ENCODE data around the gene MAPKAP1. TPM values are rescaled to one million over a fixed set of nuclear protein-coding genes. Genes with fewer than 3 reads are reported as not detected.

Gene MAPKAP1
- polyA plus RNA-seq, 1 donor (not counting 4 experiments of a cell fraction or from before 2014, with no cell fraction given), result 129 TPM

DNA sequence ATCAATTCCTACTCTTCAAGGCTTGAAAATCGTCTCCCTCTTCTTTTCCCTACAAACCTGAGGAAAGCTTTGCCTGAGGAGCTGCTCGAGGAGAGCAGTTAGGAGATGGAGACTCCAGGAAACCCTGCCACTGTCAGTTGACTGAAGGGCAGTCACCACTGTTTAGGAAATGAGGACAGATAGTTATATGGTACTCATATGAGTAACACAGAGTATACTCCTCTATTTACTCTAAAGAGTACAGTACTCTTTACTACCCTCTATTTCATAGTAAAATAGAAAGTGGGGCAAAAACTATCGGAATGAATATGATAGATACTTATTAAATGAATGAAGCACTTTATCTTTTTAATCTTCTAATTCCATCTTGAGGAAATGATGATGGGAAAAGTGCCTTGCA is 115.8 kb downstream of the MAPKAP1 start:
- Histone ChIP-seq H4K20me1 (ENCODE audit: control insufficient read depth, extremely low read depth, insufficient read depth, low read length) (no peaks in the 10 kb centered on the region), H3K36me3 (ENCODE audit: control insufficient read depth in 2 of 2, extremely low read depth in 1 of 2, insufficient read depth in 2 of 2, low read length in 2 of 2) (peaks cover 0 to 11% of the 10 kb centered on the region in 2 experiments)
- dilution Hi-C loops (cut with MboI; ENCODE audit: extremely low pct_ligation_motif_present, low sequenced_read_pairs), result no loop called here

DNA sequence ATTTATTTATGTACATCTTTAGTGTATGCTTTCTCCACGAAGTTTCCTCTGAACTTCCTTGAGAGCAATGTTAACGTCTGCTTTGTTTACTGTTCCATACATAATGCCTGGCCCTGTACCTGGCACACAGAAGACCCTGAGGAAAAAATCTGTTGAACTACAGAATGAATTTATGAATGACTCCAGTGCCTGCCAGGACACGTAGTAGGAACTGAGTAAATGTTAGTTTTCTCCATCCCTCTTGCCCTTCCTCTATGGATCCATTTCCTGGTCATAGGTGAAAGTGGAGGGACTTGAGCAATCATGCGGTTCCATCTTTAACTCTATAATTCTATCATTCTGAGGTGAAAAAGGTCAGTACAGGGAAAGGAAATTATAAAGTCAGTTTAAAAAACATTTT is 117.7 kb downstream of the MAPKAP1 start:
- no peaks in the 10 kb centered on the region for H3K27me3 ChIP-seq (ENCODE audit: control insufficient read depth, extremely low read depth, insufficient read depth, low read length)
- peaks cover 8% of the 10 kb centered on the region for H3K9me1 ChIP-seq (ENCODE audit: control insufficient read depth, extremely low read depth, insufficient read depth, low read length)
- H3K4me2 ChIP-seq (ENCODE audit: control insufficient read depth, extremely low read depth, insufficient read depth, low read depth, low read length), result no peak overlapping the region
- H3K9ac ChIP-seq (ENCODE audit: control insufficient read depth, extremely low read depth, insufficient read depth, low read length), result no peak overlapping the region
- TF ChIP-seq, protein P1, sequence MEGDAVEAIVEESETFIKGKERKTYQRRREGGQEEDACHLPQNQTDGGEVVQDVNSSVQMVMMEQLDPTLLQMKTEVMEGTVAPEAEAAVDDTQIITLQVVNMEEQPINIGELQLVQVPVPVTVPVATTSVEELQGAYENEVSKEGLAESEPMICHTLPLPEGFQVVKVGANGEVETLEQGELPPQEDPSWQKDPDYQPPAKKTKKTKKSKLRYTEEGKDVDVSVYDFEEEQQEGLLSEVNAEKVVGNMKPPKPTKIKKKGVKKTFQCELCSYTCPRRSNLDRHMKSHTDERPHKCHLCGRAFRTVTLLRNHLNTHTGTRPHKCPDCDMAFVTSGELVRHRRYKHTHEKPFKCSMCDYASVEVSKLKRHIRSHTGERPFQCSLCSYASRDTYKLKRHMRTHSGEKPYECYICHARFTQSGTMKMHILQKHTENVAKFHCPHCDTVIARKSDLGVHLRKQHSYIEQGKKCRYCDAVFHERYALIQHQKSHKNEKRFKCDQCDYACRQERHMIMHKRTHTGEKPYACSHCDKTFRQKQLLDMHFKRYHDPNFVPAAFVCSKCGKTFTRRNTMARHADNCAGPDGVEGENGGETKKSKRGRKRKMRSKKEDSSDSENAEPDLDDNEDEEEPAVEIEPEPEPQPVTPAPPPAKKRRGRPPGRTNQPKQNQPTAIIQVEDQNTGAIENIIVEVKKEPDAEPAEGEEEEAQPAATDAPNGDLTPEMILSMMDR (optimal IDR thresholded peaks at IDR 0.05 in 1 of 3, IDR thresholded peaks at IDR 0.05 in 1 of 3, conservative IDR thresholded peaks at IDR 0.05 in 1 of 3; ENCODE audit: extremely low read depth in 1 of 3, insufficient read depth in 2 of 3, low read length in 3 of 3), result no peak
- TF ChIP-seq EZH2 (IDR thresholded peaks at IDR 0.05; ENCODE audit: low read length), result no peak
- FAIRE-seq, result no peak
- peaks cover 70% of the 10 kb centered on the region for H3K79me2 ChIP-seq (ENCODE audit: control insufficient read depth, insufficient read depth, low read length)
- H4K20me1 ChIP-seq (ENCODE audit: control insufficient read depth, extremely low read depth, insufficient read depth, low read length), result no peaks in the 10 kb centered on the region
- no peak for DNase-seq (ENCODE audit: low read depth, low spot score)
- H3K4me3 ChIP-seq (ENCODE audit: control insufficient read depth in 2 of 3, extremely low read depth in 1 of 3, insufficient read depth in 2 of 3, low read depth in 1 of 3, low read length in 3 of 3), result no peak overlapping the region
- peaks cover 2 to 10% of the 10 kb centered on the region in 2 experiments for H3K36me3 ChIP-seq (ENCODE audit: control insufficient read depth in 2 of 2, extremely low read depth in 1 of 2, insufficient read depth in 2 of 2, low read length in 2 of 2)
- dilution Hi-C loops (cut with MboI; ENCODE audit: extremely low pct_ligation_motif_present, low sequenced_read_pairs), result no loop called here
- peaks cover 13% of the 10 kb centered on the region for H3K4me1 ChIP-seq (ENCODE audit: control insufficient read depth, extremely low read depth, insufficient read depth, low read length)
- H2AFZ ChIP-seq (ENCODE audit: control insufficient read depth, low read length), result no peak overlapping the region
- no peak overlapping the region for H3K27ac ChIP-seq (ENCODE audit: control insufficient read depth, insufficient read depth, low read length)
- no peaks in the 10 kb centered on the region for H3K9me3 ChIP-seq (ENCODE audit: control insufficient read depth, low read depth, low read length)

More for the DNA sequence above, 115.8 kb downstream of the MAPKAP1 start:
- TF ChIP-seq, protein P1 (optimal IDR thresholded peaks at IDR 0.05 in 1 of 3, IDR thresholded peaks at IDR 0.05 in 1 of 3, conservative IDR thresholded peaks at IDR 0.05 in 1 of 3; ENCODE audit: extremely low read depth in 1 of 3, insufficient read depth in 2 of 3, low read length in 3 of 3), result no peak
- no peak for TF ChIP-seq EZH2 (IDR thresholded peaks at IDR 0.05; ENCODE audit: low read length)
- DNase-seq (ENCODE audit: low read depth, low spot score) (no peak), FAIRE-seq (no peak)
- peaks cover 72% of the 10 kb centered on the region for H3K79me2 ChIP-seq (ENCODE audit: control insufficient read depth, insufficient read depth, low read length)
- no peaks in the 10 kb centered on the region for H3K27me3 ChIP-seq (ENCODE audit: control insufficient read depth, extremely low read depth, insufficient read depth, low read length)
- peaks cover 8% of the 10 kb centered on the region for H3K9me1 ChIP-seq (ENCODE audit: control insufficient read depth, extremely low read depth, insufficient read depth, low read length)
- no peak overlapping the region for H3K27ac ChIP-seq (ENCODE audit: control insufficient read depth, insufficient read depth, low read length)
- peaks cover 13% of the 10 kb centered on the region for H3K4me1 ChIP-seq (ENCODE audit: control insufficient read depth, extremely low read depth, insufficient read depth, low read length)
- H2AFZ ChIP-seq (ENCODE audit: control insufficient read depth, low read length), result no peak overlapping the region
- no peak overlapping the region for H3K4me2 ChIP-seq (ENCODE audit: control insufficient read depth, extremely low read depth, insufficient read depth, low read depth, low read length)
- H3K9ac ChIP-seq (ENCODE audit: control insufficient read depth, extremely low read depth, insufficient read depth, low read length), result no peak overlapping the region
- no peak overlapping the region for H3K4me3 ChIP-seq (ENCODE audit: control insufficient read depth in 2 of 3, extremely low read depth in 1 of 3, insufficient read depth in 2 of 3, low read depth in 1 of 3, low read length in 3 of 3)
- no peaks in the 10 kb centered on the region for H3K9me3 ChIP-seq (ENCODE audit: control insufficient read depth, low read depth, low read length)

Data from keratinocyte (primary cell).